PC-9 (cell line): Measurements from ENCODE around the gene KCNH1. TPM values are rescaled to one million over a fixed set of nuclear protein-coding genes. Genes with fewer than 3 reads are reported as not detected.

Experiments
- BruUV-seq: library from RNA; stranded (reverse); fragments of 400-500 nt; replicated peaks from 2 replicates; lab custom pipeline; 2021; lab: Mats Ljungman, UMichigan
- CTCF ChIA-PET: fragments of 300-600 bp; sonication (Branson Sonifier 250); formaldehyde crosslinking; loops from one replicate; lab custom pipeline; 2022; ENCODE audit warnings: antibody characterized with exemption; lab: Charles Lee
- POLR2A ChIA-PET: fragments of 300-600 bp; sonication (Branson Sonifier 250); formaldehyde crosslinking; loops from one replicate; lab custom pipeline; 2022; ENCODE audit warnings: antibody characterized with exemption; ENCODE audit not compliant: unreplicated experiment; lab: Charles Lee
- DNase-seq, 2 experiments: peaks; one replicate each; pipeline versions ENCODE4 v3.0.0 to v3.0.0-alpha.2; 2015 to 2022; ENCODE audit warnings: mixed read lengths in 1 of 2
- H2AFZ ChIP-seq: fragments of 200-600 bp; sonication (generic); 2 replicates; pipeline ENCODE4 v1.8.1; 2017; ENCODE audit warnings: antibody characterized with exemption
- H3F3A ChIP-seq: fragments of 200-600 bp; sonication (generic); 2 replicates; pipeline ENCODE4 v1.8.1; 2017; ENCODE audit warnings: antibody characterized with exemption, mild to moderate bottlenecking, low read depth; ENCODE audit not compliant: insufficient read depth
- H3K27ac ChIP-seq: fragments of 200-600 bp; sonication (generic); 2 replicates; pipeline ENCODE4 v1.6.1; 2016; ENCODE audit warnings: mixed run types
- H3K27me3 ChIP-seq: fragments of 200-600 bp; sonication (generic); 2 replicates; pipeline ENCODE4 v1.6.1; 2016; ENCODE audit warnings: low read depth, mixed run types; ENCODE audit not compliant: insufficient read depth
- H3K36me3 ChIP-seq: fragments of 200-600 bp; sonication (generic); 2 replicates; pipeline ENCODE4 v1.6.1; 2016; ENCODE audit warnings: low read depth, mixed run types
- H3K4me1 ChIP-seq: fragments of 200-600 bp; sonication (generic); replicated peaks from 2 replicates; pipeline ENCODE4 v1.6.1; 2016; ENCODE audit warnings: mixed run types; ENCODE audit not compliant: insufficient read depth
- H3K4me2 ChIP-seq: fragments of 200-600 bp; sonication (generic); 2 replicates; pipeline ENCODE4 v1.6.1; 2017; ENCODE audit warnings: mixed run types
- H3K4me3 ChIP-seq: fragments of 200-600 bp; sonication (generic); 2 replicates; pipeline ENCODE4 v1.6.1; 2016; ENCODE audit warnings: mixed run types
- H3K79me2 ChIP-seq: fragments of 200-600 bp; sonication (generic); 2 replicates; pipeline ENCODE4 v1.6.1; 2017; ENCODE audit warnings: low read depth, mixed run types
- H3K9me2 ChIP-seq: fragments of 200-600 bp; sonication (generic); 2 replicates; pipeline ENCODE4 v1.8.1; 2017; ENCODE audit warnings: mild to moderate bottlenecking; ENCODE audit not compliant: insufficient read depth
- H3K9me3 ChIP-seq: fragments of 200-600 bp; sonication (generic); 2 replicates; pipeline ENCODE4 v1.8.1; 2016; ENCODE audit warnings: low read depth; ENCODE audit not compliant: insufficient read depth
- H4K20me1 ChIP-seq: fragments of 200-600 bp; sonication (generic); 2 replicates; pipeline ENCODE4 v1.8.1; 2017; ENCODE audit not compliant: insufficient read depth
- EZH2 ChIP-seq: fragments of 200-600 bp; sonication (generic); IDR thresholded peaks from 2 replicates; pipeline ENCODE4 v1.8.0; 2017; ENCODE audit warnings: antibody characterized with exemption, low read depth
- intact Hi-C: fragments of 100-400 bp; cut with micrococcal nuclease; formaldehyde crosslinking; loops from one replicate; pipeline ENCODE4 v1.10.0; 2022; ENCODE audit not compliant: unreplicated experiment
- total RNA-seq: library from RNA; stranded (reverse); gene quantifications from 2 replicates; pipeline ENCODE4 v1.2.3, GENCODE V29; 2021
- TF ChIP-seq, protein P1 (sequence below): fragments of 200-600 bp; sonication (generic); conservative IDR thresholded peaks from 2 replicates; pipeline ENCODE4 v1.6.1; 2017; ENCODE audit warnings: mixed run types, antibody characterized with exemption, mild to moderate bottlenecking, moderate library complexity

KCNH1 gene
- total RNA-seq, 1 experiment from 2014 or later: not detected

DNA sequence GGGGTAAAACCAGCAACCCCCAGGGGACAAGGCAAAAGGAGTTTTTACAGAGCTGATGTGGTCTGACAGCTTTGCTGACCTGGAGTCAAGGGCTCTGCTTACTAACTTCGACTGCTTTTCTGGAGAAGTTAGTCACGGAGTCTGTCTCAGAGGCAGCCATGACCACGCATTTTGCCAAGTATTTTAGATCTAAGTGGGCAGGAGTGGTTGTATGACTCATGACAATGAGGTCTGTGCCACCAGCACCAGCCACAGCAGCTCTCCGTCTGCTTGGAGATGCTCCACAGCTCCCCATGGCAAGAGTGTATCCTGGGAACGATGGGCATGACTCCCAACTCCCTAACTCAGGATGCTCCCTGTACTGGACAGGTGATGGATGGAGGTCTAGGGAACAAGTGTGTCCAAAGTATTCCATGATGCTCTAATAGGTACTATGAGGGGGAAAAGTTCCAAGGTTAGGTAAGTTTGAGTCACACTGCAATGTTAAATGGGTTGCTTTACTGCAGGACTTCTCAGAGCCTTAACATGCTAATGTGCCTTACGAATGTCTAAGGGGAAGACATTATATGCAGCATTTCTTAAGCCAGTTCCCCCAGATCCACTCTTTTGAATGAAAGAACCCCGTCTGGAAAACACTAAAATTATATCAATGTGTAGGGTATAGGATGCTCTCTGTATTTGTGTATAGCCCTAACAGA, 446.2 kb downstream of the KCNH1 start:
- Histone ChIP-seq H3K27ac (no peak overlapping the region), H3K79me2 (no peaks in the 10 kb centered on the region), H3K4me2 (no peak overlapping the region), H3K27me3 (peaks cover 5% of the 10 kb centered on the region; the same call in 1 of the 2 replicates), H3K9me2 (no peaks in the 10 kb centered on the region), H3K9me3 (no peaks in the 10 kb centered on the region), H3K4me1 (no peaks in the 10 kb centered on the region), H2AFZ (no peak overlapping the region), H4K20me1 (no peaks in the 10 kb centered on the region), H3F3A (no peaks in the 10 kb centered on the region), H3K36me3 (no peaks in the 10 kb centered on the region), H3K4me3 (no peak overlapping the region)
- CTCF ChIA-PET: no interaction called here
- no TSS peak for BruUV-seq
- no peak for TF ChIP-seq EZH2
- TF ChIP-seq, protein P1, sequence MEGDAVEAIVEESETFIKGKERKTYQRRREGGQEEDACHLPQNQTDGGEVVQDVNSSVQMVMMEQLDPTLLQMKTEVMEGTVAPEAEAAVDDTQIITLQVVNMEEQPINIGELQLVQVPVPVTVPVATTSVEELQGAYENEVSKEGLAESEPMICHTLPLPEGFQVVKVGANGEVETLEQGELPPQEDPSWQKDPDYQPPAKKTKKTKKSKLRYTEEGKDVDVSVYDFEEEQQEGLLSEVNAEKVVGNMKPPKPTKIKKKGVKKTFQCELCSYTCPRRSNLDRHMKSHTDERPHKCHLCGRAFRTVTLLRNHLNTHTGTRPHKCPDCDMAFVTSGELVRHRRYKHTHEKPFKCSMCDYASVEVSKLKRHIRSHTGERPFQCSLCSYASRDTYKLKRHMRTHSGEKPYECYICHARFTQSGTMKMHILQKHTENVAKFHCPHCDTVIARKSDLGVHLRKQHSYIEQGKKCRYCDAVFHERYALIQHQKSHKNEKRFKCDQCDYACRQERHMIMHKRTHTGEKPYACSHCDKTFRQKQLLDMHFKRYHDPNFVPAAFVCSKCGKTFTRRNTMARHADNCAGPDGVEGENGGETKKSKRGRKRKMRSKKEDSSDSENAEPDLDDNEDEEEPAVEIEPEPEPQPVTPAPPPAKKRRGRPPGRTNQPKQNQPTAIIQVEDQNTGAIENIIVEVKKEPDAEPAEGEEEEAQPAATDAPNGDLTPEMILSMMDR: no peak
- POLR2A ChIA-PET: no interaction called here
- intact Hi-C loops: no loop called here
- no peak for DNase-seq

DNA sequence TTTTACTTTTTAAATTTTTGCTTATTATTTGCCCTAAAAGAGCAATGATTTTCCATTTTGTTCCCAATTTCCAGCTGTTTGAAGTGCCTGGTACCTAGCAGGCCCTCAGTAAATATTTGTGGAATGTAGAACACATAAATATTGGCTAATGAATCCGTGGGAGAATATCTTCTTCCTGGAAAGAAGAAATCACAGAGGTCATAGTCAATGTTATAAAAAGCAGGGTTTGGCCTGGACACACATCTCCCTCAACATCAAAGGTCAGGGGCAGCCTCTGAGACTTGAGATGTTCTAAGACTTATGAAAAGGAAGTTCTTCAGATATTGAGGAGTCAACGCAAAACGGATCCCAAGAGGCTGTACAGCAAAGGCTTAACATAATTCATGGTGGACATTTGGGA, 447.1 kb downstream of the KCNH1 start:
- no peak for DNase-seq
- intact Hi-C loops: no loop called here
- no peak overlapping the region for H3K4me2 ChIP-seq

DNA sequence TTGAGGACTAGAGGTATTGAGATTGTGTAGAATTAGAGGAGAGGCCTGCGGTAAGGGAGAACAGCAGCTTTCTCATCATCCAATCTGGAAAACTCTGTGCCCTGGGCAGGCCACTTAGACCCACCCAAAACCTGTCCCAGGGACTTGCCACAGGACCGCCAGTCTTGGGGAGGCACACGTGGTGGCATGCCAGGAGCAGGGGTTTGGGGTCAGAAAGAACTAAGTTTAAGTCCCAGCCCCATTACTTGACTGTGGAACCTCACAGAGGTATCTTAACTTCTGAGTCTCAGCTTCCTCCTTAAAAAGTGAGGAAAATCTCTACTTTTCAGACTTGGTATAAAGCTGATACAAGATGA, 448.7 kb downstream of the KCNH1 start:
- BruUV-seq: no TSS peak
- intact Hi-C loops: no loop called here
- TF ChIP-seq EZH2: no peak
- TF ChIP-seq, protein P1: no peak

More for the DNA sequence above, 447.1 kb downstream of the KCNH1 start:
- Histone ChIP-seq H3K79me2 (no peaks in the 10 kb centered on the region), H3K36me3 (no peaks in the 10 kb centered on the region), H4K20me1 (no peaks in the 10 kb centered on the region), H3K4me1 (no peaks in the 10 kb centered on the region), H3K4me3 (no peak overlapping the region), H3K27me3 (no peaks in the 10 kb centered on the region), H2AFZ (no peak overlapping the region), H3K27ac (no peak overlapping the region), H3K9me3 (no peaks in the 10 kb centered on the region), H3F3A (no peaks in the 10 kb centered on the region), H3K9me2 (no peaks in the 10 kb centered on the region)
- ChIA-PET CTCF (no interaction called here), POLR2A (no interaction called here)
- no peak for TF ChIP-seq EZH2
- TF ChIP-seq, protein P1: no peak
- BruUV-seq: no TSS peak

More for the DNA sequence above, 448.7 kb downstream of the KCNH1 start:
- ChIA-PET POLR2A (no interaction called here), CTCF (no interaction called here)
- H3K79me2 ChIP-seq: no peaks in the 10 kb centered on the region
- no peak overlapping the region for H3K4me3 ChIP-seq
- no peaks in the 10 kb centered on the region for H3K9me2 ChIP-seq
- no peak for DNase-seq
- no peak overlapping the region for H2AFZ ChIP-seq
- no peaks in the 10 kb centered on the region for H3K9me3 ChIP-seq
- no peaks in the 10 kb centered on the region for H3F3A ChIP-seq
- H3K4me1 ChIP-seq: no peaks in the 10 kb centered on the region
- H3K27ac ChIP-seq: no peak overlapping the region
- H4K20me1 ChIP-seq: no peaks in the 10 kb centered on the region
- H3K4me2 ChIP-seq: no peak overlapping the region
- H3K36me3 ChIP-seq: no peaks in the 10 kb centered on the region
- no peaks in the 10 kb centered on the region for H3K27me3 ChIP-seq
